OCI-LY1 (cell line): Measurements from ENCODE around the gene RGS7.
"Not testable (repeated sequence)": the region's sequence is repeated elsewhere in the genome, so short reads cannot be mapped to it uniquely, and the experiment has no call there.

Experiments
- H2AFZ ChIP-seq: fragments of 200-600 bp; sonication (generic), shearing (Covaris generic); 2 replicates; pipeline ENCODE4 v1.6.0; 2014; ENCODE audit warnings: antibody characterized with exemption, mild to moderate bottlenecking, low read length
- H3F3A ChIP-seq: fragments of 200-600 bp; sonication (generic), shearing (Covaris generic); 2 replicates; pipeline ENCODE4 v1.6.0; 2014; ENCODE audit warnings: mild to moderate bottlenecking, antibody characterized with exemption, low read length, moderate library complexity; ENCODE audit not compliant: insufficient read depth
- H3K27ac ChIP-seq: fragments of 200-600 bp; sonication (generic); 2 replicates; pipeline ENCODE4 v1.5.1; 2014; ENCODE audit warnings: low read length, mixed run types, mild to moderate bottlenecking, low read depth; ENCODE audit not compliant: poor library complexity, severe bottlenecking
- H3K27me3 ChIP-seq: fragments of 200-600 bp; sonication (generic); 2 replicates; pipeline ENCODE4 v1.6.0; 2014; ENCODE audit warnings: antibody characterized with exemption, mild to moderate bottlenecking, low read length, moderate library complexity; ENCODE audit not compliant: insufficient read depth
- H3K36me3 ChIP-seq: fragments of 200-600 bp; sonication (generic); 2 replicates; pipeline ENCODE4 v1.6.1; 2014; ENCODE audit warnings: mild to moderate bottlenecking, antibody characterized with exemption, low read length, moderate library complexity, mixed read lengths; ENCODE audit not compliant: insufficient read depth
- H3K4me1 ChIP-seq: fragments of 200-600 bp; sonication (generic); 2 replicates; pipeline ENCODE4 v1.5.1; 2014; ENCODE audit warnings: mild to moderate bottlenecking, low read length, moderate library complexity; ENCODE audit not compliant: insufficient read depth, severe bottlenecking
- H3K4me2 ChIP-seq: fragments of 200-600 bp; sonication (generic), shearing (Covaris generic); 2 replicates; pipeline ENCODE4 v1.6.1; 2014; ENCODE audit warnings: low read length
- H3K4me3 ChIP-seq: fragments of 200-600 bp; sonication (generic); 2 replicates; pipeline ENCODE4 v1.5.1; 2014; ENCODE audit warnings: low read length, low read depth, mild to moderate bottlenecking, mixed read lengths; ENCODE audit not compliant: poor library complexity, severe bottlenecking
- H3K79me2 ChIP-seq: fragments of 200-600 bp; shearing (Covaris generic); 2 replicates; pipeline ENCODE4 v1.6.1; 2016; ENCODE audit warnings: mixed run types, low read length, mixed read lengths; ENCODE audit not compliant: insufficient read depth
- H3K9ac ChIP-seq: fragments of 200-600 bp; sonication (generic), shearing (Covaris generic); 2 replicates; pipeline ENCODE4 v1.6.1; 2014; ENCODE audit warnings: mild to moderate bottlenecking, low read length, mixed read lengths
- H3K9me2 ChIP-seq: fragments of 200-600 bp; sonication (generic), shearing (Covaris generic); 2 replicates; pipeline ENCODE4 v1.6.1; 2014; ENCODE audit warnings: low read depth, mild to moderate bottlenecking, low read length, mixed read lengths
- H3K9me3 ChIP-seq: fragments of 200-600 bp; shearing (Covaris generic); 2 replicates; pipeline ENCODE4 v1.6.1; 2014; ENCODE audit warnings: low read length, mixed read lengths
- H4K20me1 ChIP-seq: fragments of 200-600 bp; sonication (generic), shearing (Covaris generic); 2 replicates; pipeline ENCODE4 v1.6.0; 2016; ENCODE audit warnings: mild to moderate bottlenecking, low read length; ENCODE audit not compliant: insufficient read depth
- EZH2 ChIP-seq: fragments of 200-600 bp; sonication (generic), shearing (Covaris generic); IDR thresholded peaks from 2 replicates; pipeline ENCODE4 v1.8.0; 2017; ENCODE audit warnings: borderline replicate concordance, mixed run types, mild to moderate bottlenecking, antibody characterized with exemption, low read length, moderate library complexity, mixed read lengths
- TF ChIP-seq, protein P1 (sequence below): fragments of 200-600 bp; sonication (generic), shearing (Covaris generic); IDR thresholded peaks from 2 replicates; pipeline ENCODE4 v1.5.1; 2017; ENCODE audit warnings: mild to moderate bottlenecking, antibody characterized with exemption, low read length, moderate library complexity, mixed read lengths

Gene RGS7

DNA sequence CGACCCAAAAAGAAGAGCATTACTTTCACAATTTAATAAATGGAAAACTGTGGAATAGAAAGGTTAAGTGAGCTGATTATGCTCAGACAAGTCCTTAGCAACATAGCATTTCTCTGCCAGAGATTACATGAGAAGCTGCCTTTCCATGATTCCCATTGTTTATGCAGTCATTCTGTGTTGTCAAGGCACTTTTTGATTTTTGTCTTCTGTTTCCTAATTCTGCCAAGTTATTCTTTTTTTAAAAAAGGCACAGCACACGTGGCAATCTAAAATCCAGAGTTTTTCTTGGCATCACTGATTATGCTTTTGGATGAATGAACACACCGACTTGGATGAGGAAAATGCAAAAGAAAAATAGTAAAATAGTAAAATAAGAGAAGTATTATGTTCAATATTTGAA, 185.0 kb downstream of the RGS7 start:
- Histone ChIP-seq H4K20me1 (no peaks in the 10 kb centered on the region), H3K9me2 (no peaks in the 10 kb centered on the region), H3K4me2 (no peak overlapping the region), H3K79me2 (no peaks in the 10 kb centered on the region), H2AFZ (no peak overlapping the region), H3K9me3 (no peaks in the 10 kb centered on the region), H3K4me3 (no peak overlapping the region), H3K4me1 (no peaks in the 10 kb centered on the region), H3K36me3 (no peaks in the 10 kb centered on the region), H3K9ac (no peak overlapping the region), H3K27ac (no peak overlapping the region), H3K27me3 (no peaks in the 10 kb centered on the region), H3F3A (no peaks in the 10 kb centered on the region)
- TF ChIP-seq, protein P1, sequence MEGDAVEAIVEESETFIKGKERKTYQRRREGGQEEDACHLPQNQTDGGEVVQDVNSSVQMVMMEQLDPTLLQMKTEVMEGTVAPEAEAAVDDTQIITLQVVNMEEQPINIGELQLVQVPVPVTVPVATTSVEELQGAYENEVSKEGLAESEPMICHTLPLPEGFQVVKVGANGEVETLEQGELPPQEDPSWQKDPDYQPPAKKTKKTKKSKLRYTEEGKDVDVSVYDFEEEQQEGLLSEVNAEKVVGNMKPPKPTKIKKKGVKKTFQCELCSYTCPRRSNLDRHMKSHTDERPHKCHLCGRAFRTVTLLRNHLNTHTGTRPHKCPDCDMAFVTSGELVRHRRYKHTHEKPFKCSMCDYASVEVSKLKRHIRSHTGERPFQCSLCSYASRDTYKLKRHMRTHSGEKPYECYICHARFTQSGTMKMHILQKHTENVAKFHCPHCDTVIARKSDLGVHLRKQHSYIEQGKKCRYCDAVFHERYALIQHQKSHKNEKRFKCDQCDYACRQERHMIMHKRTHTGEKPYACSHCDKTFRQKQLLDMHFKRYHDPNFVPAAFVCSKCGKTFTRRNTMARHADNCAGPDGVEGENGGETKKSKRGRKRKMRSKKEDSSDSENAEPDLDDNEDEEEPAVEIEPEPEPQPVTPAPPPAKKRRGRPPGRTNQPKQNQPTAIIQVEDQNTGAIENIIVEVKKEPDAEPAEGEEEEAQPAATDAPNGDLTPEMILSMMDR = no peak
- TF ChIP-seq EZH2 = no peak

DNA sequence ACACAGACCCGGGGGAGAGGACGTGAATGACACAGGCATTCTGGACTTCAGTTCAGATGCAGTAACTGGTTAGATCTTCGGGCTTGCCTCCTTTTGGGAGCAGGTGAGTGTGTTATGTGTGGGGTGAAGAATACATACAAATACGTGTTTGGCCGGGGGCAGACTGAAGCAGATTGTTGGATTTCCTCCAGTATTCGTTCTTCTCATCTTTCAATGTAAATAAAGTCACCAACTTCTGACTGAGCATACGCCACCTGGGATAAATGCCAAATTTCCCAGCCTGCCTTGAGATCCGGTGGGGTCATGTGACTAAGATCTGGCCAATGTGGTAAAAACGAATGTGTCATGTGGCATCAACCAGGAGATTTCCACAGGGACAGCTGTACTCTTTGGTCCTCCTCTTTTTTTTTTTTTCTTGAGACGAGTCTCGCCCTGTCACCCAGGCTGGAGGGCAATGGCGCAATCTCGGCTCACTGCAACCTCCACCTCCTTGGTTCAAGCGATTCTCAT, 189.8 kb downstream of the RGS7 start:
- no peaks in the 10 kb centered on the region for H3K27me3 ChIP-seq
- H3K9me2 ChIP-seq = no peaks in the 10 kb centered on the region
- H3K4me2 ChIP-seq = no peak overlapping the region
- H4K20me1 ChIP-seq = no peaks in the 10 kb centered on the region
- H3K36me3 ChIP-seq = no peaks in the 10 kb centered on the region
- no peaks in the 10 kb centered on the region for H3K4me1 ChIP-seq
- TF ChIP-seq, protein P1 = no peak
- TF ChIP-seq EZH2 = no peak
- H3K9me3 ChIP-seq = no peaks in the 10 kb centered on the region
- H3K79me2 ChIP-seq = no peaks in the 10 kb centered on the region
- no peak overlapping the region for H3K27ac ChIP-seq
- no peak overlapping the region for H3K9ac ChIP-seq
- H3F3A ChIP-seq = no peaks in the 10 kb centered on the region
- no peak overlapping the region for H2AFZ ChIP-seq
- no peak overlapping the region for H3K4me3 ChIP-seq

DNA sequence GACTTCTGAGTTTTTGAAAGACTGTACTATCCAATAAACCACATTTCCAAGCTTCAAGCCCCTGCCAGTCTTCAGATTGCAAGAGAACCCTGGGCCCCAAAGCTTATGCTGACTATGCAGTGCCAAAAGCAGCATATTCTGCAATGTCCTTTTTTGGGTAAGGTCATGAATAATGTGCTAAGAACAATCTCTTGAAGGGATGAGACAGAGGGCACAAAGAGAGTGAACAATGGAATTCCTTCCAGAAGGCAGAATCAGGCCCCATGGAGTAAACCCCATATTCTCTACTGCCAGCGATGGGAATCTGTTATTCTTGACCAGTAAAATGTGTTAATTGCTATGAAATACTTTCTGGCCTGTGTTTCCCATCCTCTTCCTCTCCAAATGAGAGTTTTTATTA, 190.4 kb downstream of the RGS7 start:
- Histone ChIP-seq H3K27me3 (no peaks in the 10 kb centered on the region), H4K20me1 (no peaks in the 10 kb centered on the region), H3K9ac (no peak overlapping the region), H3K79me2 (no peaks in the 10 kb centered on the region), H2AFZ (no peak overlapping the region), H3K9me2 (no peaks in the 10 kb centered on the region), H3K27ac (no peak overlapping the region), H3F3A (no peaks in the 10 kb centered on the region), H3K9me3 (no peaks in the 10 kb centered on the region), H3K4me2 (no peak overlapping the region), H3K4me3 (no peak overlapping the region), H3K36me3 (no peaks in the 10 kb centered on the region), H3K4me1 (no peaks in the 10 kb centered on the region)
- TF ChIP-seq, protein P1 = no peak
- no peak for TF ChIP-seq EZH2

DNA sequence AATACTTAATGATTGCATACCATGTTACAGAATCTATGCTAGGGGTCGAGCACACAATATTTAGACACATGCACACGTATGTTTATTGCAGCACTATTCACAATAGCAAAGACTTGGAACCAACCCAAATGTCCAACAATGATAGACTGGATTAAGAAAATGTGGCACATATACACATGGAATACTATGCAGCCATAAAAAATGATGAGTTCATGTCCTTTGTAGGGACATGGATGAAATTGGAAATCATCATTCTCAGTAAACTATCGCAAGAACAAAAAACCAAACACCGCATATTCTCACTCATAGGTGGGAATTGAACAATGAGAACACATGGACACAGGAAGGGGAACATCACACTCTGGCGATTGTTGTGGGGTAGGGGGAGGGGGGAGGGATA, 191.7 kb downstream of the RGS7 start:
- not testable (repeated sequence) for H3K4me1 ChIP-seq, H3K4me3 ChIP-seq, H3K9me3 ChIP-seq, H3K36me3 ChIP-seq, H3K79me2 ChIP-seq, H3K9ac ChIP-seq, H3K9me2 ChIP-seq, H3F3A ChIP-seq, H4K20me1 ChIP-seq, H2AFZ ChIP-seq, H3K27ac ChIP-seq, H3K27me3 ChIP-seq, H3K4me2 ChIP-seq
